GM21515 (cell line): ENCODE results near the gene GHITM.
A peak's percentile ranks its signal among the peaks of the same experiment; 100 is the strongest.
"Not testable (repeated sequence)": the region's sequence is repeated elsewhere in the genome, so short reads cannot be mapped to it uniquely, and the experiment has no call there.

Experiments
- ATAC-seq: cut with Tn5 transposase; IDR thresholded peaks from one replicate; pipeline ENCODE4 v1.9.1; 2021; ENCODE audit not compliant: unreplicated experiment

The GHITM gene, protein sequence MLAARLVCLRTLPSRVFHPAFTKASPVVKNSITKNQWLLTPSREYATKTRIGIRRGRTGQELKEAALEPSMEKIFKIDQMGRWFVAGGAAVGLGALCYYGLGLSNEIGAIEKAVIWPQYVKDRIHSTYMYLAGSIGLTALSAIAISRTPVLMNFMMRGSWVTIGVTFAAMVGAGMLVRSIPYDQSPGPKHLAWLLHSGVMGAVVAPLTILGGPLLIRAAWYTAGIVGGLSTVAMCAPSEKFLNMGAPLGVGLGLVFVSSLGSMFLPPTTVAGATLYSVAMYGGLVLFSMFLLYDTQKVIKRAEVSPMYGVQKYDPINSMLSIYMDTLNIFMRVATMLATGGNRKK

DNA sequence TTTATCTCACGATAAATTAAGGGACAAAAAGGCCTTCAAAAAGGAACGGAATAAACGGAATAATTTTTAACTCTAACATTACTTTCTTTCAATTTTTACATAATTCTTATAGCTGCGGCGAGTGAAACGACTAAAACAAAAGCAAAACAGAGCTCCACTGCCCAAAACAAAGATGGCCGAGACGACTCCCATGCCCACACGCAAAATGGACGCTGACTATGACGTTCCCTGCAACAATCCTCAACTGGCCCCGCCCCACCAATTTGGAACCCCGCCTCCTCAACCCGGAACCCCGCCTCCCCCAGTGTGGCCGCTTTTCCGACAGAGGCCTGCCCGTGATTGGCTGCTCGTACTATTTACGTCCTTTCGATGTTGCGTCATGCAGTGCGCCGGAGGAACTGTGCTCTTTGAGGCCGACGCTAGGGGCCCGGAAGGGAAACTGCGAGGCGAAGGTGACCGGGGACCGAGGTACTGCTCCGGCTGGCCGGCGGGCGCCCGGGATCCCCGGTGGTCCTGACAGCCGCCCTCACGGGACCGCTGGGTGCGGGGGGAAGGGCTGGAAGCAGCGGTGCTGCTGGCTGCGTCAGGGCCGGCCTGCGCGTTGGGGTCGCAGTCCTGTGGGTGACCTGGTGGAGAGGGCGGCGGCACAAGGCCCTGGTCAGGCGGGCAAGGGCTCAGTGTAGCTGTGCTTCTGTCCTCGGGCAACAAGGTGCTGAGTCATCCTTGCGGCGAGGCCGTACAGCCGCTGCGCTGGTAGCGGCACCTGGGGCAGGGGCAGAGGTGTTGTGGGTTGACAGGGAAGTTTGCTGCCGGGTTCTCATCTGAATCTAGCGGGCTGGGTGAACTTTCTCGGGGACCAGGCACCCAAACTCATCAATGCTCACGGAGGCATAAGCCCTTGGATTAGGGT is at the start of gene GHITM:
Gene GHITM (plus strand): TSS at position 384 of the 910 bp plus-strand sequence. CDS start 1,992 bp downstream, outside the sequence.
- peak; percentile 98 for ATAC-seq

DNA sequence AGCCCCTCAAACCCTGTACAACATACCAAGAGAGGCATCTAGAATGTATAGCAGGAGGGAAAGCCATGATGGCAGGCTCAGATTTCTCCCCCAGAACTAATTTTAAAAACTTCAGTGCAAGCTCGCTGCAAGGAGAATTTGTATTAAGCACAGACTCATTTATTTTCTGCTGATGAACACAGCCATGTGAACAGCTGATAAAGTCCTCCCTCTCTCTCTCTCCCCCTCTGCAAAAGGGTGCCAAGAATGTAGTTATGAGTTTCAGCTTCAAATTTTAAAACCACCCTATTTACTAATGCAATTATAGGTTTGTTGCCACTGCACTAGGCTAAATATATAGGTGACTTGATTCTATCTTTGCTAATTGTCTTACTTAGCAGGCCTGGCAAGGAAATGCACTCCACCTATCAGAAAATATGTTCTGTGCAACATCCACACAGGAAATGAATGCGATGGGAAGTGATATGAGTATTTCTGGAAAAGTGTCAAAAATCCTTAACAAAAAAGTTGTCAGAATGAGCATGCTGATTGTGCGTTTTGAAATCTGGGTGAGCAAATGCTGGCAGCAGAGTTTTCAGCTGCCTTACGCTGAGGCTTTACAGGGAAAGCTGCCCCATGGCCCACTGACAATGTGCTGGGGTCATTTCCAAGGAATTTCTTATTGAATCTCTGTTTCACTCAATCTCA is 43.4 kb upstream of the GHITM start:
- no peak for ATAC-seq

DNA sequence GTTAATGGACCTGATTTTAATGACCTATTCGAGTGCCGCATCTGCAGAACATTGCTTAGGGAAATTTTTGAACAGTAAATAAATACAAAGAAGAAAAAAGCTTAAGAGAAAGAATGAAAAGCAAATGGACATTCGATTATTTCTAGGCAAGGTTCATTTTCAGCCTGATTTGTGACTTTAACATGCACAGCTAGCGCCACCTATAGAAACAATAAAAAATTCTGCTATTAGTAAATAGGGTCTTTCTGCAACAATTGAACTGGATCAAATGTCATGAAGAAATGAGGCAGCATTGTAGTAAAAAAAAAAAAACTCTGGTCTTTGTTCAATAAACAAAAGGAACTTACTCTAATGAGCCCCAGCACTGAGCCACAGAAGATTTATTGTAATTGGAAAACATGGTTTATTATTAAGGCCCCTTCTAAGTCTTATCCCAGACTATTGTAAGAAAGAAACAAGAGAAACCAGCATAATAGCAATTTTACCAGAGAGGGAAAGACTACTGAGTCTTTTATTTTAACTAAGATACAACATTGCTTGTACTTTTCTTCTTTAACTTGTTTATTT is 41.4 kb upstream of the GHITM start:
- no peak for ATAC-seq

DNA sequence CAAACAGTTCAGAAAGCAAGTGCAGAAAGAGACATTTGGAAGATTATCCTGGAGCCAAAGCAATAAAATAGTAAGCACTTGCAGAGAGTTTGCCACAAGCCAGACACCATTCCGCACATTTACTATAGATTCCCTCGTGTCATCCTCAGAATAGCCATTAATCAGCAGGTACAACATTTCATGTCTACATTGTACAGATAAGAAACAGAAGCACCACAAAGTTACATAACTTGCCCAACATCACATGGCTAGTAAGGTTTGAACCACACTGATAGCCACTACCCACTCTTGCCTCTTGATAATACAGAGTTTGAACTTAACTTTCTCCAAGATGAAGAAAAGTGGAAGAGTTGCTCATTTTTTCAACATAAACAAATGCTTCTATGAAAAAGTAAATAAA is 40.6 kb upstream of the GHITM start:
- no peak for ATAC-seq

DNA sequence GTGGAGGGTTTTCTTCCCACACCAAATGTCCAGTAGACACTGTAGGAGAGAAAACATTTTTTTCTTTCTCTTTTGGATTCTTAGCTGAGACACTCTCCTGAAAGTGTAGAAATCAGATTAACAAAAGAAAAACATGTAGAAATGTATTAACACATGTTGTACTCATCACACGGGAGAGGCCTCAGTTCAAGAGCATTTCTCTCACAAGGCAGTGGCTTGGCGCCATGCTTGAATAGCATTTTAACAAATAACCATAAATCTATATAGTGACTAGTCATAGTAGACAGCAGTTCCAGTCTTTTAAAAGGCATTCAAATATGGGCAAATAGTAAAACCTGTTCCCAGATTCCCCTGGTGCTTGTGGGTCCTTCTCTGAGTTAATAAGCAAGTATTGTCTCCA is 38.3 kb upstream of the GHITM start:
- ATAC-seq, result no peak

DNA sequence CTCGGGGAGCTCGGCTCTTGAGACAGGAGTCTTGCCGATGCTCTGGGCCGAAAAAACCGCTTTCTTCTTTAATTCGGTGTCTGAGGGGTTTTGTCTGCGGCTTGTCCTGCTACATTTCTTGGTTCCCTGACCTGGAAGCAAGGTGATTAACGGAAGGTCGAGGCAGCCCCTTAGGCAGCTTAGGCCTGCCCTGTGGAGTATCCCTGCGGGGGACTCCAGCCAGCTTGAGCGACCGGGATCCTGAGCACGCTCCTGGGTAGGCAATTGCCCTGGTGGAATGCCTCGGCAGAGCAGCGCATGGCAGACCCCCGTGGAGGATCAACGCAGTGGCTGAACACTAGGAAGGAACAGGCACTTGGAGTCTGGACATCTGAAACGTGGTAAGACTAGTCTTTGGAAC is 30.5 kb upstream of the GHITM start:
- ATAC-seq, result no peak

DNA sequence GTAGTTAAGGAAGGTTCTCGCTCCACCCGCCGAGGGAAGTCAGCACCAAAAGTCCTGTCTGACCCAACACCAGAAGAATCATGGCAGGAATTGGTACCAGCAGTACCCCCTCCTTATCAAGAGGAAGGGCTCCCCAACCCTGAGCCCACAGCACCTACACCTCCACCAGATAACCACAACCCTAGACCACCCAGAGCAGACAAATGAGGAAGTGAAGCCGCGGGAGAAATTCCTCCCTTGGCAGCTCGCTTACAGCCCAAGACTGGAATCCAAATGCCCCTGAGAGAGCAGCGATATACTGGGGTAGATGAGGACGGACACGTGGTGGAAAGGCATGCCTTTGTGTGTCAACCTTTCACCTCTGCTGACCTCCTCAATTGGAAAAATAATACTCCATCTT is 29.5 kb upstream of the GHITM start:
- not testable (repeated sequence) for ATAC-seq

DNA sequence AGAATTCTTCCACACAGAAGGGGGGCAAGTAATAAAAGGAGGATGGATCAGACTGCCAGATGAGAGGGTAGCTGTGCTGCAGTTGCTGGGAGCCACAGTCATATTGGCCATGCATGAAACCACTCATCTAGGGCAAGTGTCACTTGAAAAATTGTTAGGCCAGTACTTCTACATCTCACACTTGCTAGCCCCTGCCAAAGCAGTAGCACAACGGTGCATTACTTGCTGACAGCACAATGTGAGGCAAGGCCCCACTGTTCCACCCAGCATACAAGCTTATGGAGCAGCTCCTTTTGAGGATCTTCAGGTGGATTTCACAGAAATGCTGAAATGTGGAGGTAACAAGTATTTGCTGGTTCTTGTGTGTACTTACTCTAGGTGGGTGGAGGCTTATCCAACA is 25.8 kb upstream of the GHITM start:
- not testable (repeated sequence) for ATAC-seq

DNA sequence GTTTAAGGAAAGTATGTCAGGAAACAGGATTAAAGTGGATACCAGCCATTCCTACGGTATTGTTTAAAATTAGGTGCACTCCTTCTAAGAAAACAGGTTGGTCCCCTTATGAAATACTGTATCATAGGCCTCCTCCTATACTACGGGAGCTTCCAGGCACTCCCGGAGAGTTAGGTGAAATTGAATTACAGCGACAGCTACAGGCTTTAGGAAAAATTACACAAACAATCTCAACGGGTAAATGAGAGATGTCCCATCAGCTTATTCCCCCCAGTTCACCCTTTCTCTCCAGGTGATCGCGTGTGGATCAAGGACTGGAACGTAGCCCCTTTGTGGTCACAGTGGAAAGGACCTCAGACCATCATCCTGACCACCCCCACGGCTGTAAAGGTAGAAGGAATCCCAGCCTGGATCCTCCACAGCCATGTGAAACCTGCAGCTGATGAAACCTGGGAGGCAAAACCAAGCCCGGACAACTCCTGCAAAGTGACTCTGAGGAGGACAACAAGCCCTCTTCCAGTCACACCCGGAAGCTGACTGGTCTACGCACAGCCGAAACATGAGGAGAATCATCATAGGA is 25.1 kb upstream of the GHITM start:
- ATAC-seq, result no peak

DNA sequence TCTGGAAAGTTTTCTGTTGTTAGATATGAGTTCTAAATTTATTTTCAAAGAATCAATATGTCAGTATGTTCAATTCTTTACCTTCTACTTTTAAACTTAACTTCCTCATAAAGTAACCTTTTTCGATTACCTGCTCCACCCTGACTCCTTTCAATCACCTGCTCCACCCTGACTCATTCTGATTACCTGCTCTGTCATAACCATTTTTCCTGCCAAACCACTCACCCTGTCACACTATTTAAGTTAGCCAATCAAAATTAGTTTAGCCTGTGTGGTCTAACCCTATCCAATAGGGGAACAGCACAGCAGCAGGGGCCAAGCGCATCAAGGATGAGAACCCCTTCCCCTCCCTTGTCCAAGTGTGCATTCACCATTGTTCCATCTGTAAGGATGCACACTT is 22.1 kb upstream of the GHITM start:
- not testable (repeated sequence) for ATAC-seq

DNA sequence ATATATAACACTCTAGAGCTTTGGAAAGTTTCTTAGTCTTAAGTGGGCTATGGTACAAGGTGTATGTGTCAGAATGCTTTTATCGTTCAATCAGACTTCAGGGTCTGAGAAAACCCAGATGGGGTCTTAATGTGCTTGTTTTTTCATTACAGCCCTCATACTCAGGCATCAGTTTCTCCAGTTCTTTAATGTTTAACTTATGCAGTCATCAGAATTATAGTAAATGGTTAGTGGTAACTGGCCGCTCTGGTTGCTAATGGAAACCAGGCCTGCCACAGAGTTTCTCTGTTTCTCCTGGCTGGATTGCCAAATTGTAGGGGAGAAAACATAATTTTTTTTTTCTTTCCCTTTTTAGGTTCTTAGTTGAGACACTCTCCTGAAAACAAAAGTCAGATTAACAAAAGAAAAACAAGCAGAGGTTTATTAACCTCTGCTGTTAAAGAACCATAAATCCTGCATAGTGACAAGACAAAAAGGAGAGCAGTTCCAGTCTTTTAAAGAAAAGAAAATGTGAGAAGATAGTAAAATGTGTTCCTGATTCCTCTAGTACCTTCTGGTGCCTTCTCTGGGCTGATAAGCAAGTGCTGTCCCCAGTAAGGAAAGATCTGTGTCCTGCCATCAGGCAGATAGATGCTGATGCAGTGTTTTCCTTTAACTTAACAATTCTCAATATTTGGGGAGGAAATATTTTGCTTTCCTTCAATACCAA is 21.5 kb upstream of the GHITM start:
- ATAC-seq, result no peak

DNA sequence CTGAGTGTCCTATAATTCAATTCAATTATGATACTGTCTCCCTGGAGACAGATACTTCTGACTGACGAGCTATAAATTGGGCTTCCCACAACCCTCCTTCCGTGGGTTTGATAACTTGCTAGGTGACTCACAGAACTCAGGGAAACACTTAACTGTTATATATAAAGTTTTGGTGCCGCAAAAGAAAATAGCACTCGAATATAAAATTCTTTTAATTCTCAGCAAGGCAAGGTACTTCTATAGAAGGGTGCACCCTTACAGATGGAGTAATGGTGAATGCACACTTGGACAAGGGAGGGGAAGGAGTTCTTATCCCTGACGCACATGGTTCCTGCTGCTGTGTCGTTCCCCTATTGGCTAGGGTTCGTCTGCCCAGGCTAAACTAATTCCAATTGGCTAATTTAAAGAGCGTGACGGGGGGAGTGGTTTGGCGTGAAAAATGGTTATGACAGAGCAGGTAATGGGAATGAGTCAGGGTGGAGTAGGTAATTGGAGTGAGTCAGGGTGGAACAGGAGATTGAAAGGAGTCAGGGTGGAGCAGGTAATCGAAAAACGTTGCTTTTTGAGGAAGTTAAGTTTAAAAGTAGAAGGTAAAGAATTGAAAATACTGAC is 20.8 kb upstream of the GHITM start:
- ATAC-seq, result no peak

DNA sequence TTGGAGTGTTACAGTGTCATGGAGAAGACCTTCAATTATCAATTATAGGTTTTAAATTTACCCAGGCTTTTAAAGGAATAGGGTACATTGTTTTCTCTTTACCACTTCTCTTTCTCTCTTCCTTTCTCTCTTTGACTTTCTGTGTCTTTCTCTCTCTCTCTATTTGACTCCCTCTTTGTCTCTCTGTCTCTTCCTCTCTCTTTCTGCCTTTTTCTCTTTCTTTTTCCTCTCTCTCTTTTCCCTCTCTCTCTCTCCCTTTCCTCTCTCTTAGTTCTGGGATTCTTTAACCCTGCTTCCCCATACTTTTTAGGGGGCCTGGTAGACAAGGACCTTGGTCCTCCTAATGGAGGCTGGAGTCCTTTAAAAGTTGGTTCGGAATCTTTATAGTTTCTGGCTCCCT is 15.9 kb upstream of the GHITM start:
- ATAC-seq, result no peak

DNA sequence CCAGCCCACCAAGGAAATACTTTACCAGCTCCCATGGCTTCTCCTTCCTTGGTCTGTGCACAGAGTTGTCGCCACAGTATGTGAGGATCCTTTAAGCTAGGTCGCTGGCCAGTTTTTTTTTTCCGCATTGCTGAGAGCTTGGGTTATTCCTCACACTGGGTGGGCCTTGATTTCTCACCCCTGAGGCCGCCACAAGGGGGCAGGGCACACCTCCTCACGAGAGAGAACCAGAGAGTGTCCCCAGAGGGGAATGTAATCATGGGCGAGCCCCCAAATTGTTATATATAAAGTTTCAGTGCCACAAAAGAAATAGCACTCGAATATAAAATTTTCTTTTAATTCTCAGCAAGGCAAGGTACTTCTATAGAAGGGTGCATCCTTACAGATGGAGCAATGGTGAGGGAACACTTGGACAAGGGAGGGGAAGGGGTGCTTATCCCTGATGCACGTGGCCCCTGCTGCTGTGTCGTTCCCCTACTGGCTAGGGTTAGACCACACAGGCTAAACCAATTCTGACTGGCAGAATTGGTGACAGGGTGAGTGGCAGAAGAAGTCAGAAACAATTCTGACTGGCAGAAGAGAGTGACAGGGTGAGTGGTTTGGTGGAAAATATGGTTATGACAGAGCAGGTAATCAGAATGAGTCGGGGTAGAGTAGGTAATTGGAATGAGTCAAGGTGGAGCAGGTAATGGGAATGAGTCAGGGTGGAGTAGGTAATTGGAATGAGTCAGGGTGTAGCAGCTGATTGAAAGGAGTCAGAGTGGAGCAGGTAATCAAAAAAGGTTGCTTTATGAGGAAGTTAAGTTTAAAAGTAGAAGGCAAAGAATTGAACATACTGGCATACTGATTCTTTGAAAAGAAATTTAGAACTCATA is 13.2 kb upstream of the GHITM start:
- not testable (repeated sequence) for ATAC-seq

DNA sequence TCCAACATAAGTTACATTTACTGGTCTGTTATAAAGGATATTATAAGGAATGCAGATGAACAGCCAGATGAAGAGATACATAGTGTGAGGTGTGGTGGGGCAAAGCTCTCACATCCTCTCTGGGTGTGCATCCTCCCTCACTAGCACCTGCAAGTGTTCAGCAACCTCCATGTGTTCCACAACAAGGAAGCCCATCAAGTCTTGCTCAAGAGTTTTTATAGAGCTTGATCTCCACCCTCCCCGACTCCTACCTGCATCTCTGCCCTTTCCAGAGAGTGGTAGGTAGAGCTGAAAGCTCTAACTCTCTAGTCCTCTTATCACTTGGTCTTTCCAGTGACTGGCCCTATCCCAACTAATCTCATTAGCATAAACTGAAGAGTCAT is 12.5 kb upstream of the GHITM start:
- ATAC-seq, result no peak

DNA sequence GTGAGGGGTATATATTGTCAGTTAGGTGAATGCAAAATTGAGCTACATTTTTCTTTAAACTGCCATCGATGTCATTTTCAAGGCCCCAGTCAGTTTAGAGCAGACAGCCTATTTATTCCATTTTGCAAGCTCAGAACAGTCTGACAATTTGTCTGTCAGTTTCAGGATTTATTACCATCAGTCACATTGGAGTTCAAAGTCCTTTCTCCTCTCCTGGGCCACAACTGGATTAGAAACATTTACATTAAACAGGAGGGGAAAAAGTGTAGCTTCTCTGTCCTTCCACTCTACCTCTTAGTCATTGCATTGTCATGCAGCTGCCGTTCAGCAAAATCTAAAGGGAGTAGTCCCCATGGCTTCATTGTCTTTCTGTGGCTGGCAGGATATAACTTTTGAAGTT is 3.5 kb upstream of the GHITM start:
- no peak for ATAC-seq

DNA sequence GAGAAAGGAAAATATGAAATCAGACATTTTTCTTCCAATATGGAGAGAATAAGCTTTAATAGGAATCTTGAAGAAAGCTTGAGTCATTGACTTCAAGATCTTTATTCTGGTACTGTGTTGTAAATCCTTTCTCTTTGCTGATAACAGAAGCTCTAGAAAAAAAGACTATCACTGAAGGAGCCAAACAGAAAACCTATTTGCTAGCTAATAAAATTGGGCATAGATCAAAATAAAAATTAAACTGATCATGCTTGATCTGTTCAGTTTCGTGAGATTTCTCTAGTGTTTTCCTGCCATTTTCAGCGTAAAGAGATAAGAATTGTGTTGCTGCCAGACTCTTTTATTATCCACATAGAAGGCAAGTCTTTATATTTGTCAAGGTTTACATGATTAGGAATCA is 1.5 kb upstream of the GHITM start:
- no peak for ATAC-seq

DNA sequence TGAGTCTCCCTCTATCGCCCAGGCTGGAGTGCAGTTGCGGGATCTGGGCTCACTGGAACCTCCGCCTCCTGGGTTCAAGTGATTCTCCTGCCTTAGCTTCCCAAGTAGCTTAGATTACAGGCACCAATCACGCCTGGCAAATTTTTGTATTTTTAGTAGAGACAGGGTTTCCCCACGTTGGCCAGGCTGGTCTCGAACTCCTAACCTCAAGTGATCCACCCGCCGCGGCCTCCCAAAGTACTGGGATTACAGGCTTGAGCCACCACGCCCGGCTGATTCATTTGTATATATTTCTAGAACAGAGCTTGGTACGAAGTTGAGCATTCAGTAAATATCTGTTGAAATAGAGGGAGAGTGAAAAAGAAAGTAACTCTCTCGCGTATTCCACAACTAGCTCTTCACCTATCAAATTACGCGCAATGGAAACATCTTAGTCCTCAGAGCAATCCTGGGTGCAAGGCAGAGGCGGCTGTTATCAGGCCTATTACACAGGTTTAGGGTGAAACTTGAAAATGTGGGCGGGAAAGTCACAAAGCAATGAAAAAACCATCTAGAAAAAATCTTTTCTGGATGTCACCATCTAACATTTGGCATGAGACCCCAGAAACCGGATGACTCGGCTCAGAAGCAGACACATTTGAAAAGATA is 707 bp upstream of the GHITM start:
- ATAC-seq, result peak; percentile 7

DNA sequence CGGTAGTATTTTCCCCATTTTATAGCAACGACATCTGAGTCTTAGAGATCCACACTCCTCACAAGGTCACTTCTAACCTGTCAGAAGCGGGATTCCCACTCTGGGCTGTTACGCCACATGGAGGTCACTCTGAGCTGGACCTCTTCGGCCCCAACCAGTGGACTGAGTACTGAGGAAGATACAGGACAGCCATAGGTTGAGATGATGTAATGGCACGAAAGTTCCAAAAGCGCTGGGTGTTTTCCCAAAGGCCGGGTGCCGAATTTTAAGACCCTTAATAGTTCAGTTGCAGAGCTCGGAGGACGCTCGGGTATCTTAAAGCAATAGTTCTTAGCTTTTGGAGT is 699 bp downstream of the GHITM start:
- peak; percentile 10 for ATAC-seq
